ENCODE measurements around the gene RPAP3. TPM values are rescaled to one million over a fixed set of nuclear protein-coding genes. Genes with fewer than 3 reads are reported as not detected.

The RPAP3 gene
- total and polyA plus RNA-seq, 9 of the 15 experiments (the other 6 are each of a cell fraction or from before 2014, with no cell fraction given) = 40.0 to 92.1 (median 54.1) TPM

DNA sequence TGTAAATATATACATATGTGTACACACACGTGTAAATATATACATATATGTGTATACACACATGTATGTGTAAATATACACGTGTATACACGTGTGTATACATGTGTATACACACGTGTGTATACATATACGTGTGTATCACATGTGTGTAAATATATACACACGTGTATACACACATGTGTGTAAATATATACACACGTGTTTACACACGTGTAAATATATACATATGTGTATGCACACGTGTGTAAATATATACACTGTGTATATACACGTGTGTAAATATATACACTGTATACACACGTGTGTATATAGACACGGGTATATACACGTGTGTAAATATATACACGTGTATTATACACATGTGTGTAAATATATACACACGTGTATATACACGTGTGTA, 71.7 kb downstream of the RPAP3 start (continued):
- TF ChIP-seq, protein P1, sequence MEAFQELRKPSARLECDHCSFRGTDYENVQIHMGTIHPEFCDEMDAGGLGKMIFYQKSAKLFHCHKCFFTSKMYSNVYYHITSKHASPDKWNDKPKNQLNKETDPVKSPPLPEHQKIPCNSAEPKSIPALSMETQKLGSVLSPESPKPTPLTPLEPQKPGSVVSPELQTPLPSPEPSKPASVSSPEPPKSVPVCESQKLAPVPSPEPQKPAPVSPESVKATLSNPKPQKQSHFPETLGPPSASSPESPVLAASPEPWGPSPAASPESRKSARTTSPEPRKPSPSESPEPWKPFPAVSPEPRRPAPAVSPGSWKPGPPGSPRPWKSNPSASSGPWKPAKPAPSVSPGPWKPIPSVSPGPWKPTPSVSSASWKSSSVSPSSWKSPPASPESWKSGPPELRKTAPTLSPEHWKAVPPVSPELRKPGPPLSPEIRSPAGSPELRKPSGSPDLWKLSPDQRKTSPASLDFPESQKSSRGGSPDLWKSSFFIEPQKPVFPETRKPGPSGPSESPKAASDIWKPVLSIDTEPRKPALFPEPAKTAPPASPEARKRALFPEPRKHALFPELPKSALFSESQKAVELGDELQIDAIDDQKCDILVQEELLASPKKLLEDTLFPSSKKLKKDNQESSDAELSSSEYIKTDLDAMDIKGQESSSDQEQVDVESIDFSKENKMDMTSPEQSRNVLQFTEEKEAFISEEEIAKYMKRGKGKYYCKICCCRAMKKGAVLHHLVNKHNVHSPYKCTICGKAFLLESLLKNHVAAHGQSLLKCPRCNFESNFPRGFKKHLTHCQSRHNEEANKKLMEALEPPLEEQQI (IDR thresholded peaks at IDR 0.05) = no peak
- TF ChIP-seq ZNF277 (CRISPR knock-in tag; IDR thresholded peaks at IDR 0.05; ENCODE audit: borderline replicate concordance) = peak; percentile 96
- TF ChIP-seq, protein P2, sequence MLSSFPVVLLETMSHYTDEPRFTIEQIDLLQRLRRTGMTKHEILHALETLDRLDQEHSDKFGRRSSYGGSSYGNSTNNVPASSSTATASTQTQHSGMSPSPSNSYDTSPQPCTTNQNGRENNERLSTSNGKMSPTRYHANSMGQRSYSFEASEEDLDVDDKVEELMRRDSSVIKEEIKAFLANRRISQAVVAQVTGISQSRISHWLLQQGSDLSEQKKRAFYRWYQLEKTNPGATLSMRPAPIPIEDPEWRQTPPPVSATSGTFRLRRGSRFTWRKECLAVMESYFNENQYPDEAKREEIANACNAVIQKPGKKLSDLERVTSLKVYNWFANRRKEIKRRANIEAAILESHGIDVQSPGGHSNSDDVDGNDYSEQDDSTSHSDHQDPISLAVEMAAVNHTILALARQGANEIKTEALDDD (IDR thresholded peaks at IDR 0.05) = no peak
- TF ChIP-seq, protein P3, sequence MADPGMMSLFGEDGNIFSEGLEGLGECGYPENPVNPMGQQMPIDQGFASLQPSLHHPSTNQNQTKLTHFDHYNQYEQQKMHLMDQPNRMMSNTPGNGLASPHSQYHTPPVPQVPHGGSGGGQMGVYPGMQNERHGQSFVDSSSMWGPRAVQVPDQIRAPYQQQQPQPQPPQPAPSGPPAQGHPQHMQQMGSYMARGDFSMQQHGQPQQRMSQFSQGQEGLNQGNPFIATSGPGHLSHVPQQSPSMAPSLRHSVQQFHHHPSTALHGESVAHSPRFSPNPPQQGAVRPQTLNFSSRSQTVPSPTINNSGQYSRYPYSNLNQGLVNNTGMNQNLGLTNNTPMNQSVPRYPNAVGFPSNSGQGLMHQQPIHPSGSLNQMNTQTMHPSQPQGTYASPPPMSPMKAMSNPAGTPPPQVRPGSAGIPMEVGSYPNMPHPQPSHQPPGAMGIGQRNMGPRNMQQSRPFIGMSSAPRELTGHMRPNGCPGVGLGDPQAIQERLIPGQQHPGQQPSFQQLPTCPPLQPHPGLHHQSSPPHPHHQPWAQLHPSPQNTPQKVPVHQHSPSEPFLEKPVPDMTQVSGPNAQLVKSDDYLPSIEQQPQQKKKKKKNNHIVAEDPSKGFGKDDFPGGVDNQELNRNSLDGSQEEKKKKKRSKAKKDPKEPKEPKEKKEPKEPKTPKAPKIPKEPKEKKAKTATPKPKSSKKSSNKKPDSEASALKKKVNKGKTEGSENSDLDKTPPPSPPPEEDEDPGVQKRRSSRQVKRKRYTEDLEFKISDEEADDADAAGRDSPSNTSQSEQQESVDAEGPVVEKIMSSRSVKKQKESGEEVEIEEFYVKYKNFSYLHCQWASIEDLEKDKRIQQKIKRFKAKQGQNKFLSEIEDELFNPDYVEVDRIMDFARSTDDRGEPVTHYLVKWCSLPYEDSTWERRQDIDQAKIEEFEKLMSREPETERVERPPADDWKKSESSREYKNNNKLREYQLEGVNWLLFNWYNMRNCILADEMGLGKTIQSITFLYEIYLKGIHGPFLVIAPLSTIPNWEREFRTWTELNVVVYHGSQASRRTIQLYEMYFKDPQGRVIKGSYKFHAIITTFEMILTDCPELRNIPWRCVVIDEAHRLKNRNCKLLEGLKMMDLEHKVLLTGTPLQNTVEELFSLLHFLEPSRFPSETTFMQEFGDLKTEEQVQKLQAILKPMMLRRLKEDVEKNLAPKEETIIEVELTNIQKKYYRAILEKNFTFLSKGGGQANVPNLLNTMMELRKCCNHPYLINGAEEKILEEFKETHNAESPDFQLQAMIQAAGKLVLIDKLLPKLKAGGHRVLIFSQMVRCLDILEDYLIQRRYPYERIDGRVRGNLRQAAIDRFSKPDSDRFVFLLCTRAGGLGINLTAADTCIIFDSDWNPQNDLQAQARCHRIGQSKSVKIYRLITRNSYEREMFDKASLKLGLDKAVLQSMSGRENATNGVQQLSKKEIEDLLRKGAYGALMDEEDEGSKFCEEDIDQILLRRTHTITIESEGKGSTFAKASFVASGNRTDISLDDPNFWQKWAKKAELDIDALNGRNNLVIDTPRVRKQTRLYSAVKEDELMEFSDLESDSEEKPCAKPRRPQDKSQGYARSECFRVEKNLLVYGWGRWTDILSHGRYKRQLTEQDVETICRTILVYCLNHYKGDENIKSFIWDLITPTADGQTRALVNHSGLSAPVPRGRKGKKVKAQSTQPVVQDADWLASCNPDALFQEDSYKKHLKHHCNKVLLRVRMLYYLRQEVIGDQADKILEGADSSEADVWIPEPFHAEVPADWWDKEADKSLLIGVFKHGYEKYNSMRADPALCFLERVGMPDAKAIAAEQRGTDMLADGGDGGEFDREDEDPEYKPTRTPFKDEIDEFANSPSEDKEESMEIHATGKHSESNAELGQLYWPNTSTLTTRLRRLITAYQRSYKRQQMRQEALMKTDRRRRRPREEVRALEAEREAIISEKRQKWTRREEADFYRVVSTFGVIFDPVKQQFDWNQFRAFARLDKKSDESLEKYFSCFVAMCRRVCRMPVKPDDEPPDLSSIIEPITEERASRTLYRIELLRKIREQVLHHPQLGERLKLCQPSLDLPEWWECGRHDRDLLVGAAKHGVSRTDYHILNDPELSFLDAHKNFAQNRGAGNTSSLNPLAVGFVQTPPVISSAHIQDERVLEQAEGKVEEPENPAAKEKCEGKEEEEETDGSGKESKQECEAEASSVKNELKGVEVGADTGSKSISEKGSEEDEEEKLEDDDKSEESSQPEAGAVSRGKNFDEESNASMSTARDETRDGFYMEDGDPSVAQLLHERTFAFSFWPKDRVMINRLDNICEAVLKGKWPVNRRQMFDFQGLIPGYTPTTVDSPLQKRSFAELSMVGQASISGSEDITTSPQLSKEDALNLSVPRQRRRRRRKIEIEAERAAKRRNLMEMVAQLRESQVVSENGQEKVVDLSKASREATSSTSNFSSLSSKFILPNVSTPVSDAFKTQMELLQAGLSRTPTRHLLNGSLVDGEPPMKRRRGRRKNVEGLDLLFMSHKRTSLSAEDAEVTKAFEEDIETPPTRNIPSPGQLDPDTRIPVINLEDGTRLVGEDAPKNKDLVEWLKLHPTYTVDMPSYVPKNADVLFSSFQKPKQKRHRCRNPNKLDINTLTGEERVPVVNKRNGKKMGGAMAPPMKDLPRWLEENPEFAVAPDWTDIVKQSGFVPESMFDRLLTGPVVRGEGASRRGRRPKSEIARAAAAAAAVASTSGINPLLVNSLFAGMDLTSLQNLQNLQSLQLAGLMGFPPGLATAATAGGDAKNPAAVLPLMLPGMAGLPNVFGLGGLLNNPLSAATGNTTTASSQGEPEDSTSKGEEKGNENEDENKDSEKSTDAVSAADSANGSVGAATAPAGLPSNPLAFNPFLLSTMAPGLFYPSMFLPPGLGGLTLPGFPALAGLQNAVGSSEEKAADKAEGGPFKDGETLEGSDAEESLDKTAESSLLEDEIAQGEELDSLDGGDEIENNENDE (IDR thresholded peaks at IDR 0.05; ENCODE audit: low read depth, low read length) = no peak

All from K562 (cell line).